Measurements from ENCODE around the gene ACP1. TPM values are rescaled to one million over a fixed set of nuclear protein-coding genes. Genes with fewer than 3 reads are reported as not detected.

Gene ACP1
- total and polyA plus RNA-seq, 4 donors = 49.8 to 130 (median 66.0) TPM

DNA sequence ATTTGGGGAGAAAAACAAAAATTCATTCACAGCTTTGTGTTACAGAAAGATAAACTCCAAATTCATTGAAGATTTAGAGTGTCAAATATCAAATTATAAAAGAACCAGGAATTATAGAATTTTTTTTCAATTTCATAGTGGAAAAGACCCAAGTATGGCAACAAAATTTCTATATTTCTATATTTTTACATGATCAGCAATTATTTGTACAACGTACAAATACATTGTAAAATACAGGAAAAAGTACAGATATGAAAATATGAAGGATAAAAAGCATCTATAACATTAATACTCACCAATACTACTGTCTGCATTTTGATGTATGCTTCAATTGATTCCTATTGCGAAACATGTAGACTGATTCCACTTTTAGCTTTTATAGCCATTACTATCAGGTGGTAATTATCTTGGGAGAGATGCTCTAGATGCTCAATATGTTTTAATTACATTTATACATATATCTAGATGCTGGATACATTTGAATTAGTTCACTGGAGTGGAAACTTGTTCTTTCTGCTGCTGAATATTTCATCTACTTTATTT is 4.9 kb upstream of the ACP1 start:
- Histone ChIP-seq H3K36me3 (ENCODE audit: control insufficient read depth in 1 of 2, insufficient read depth in 2 of 2, low read length in 1 of 2) (peaks cover 0 to 2% of the 10 kb centered on the region in 2 donors), H3K27me3 (ENCODE audit: control insufficient read depth in 1 of 2, insufficient read depth in 2 of 2, low read length in 1 of 2) (no peaks in the 10 kb centered on the region), H3K27ac (ENCODE audit: low read depth in 1 of 2, low read length in 2 of 2) (no peak overlapping the region), H3K4me1 (ENCODE audit: control insufficient read depth in 1 of 2, insufficient read depth in 2 of 2, low read length in 2 of 2) (no peaks in the 10 kb centered on the region), H3K4me3 (ENCODE audit: low read length in 2 of 2) (no peak overlapping the region), H3K9me3 (ENCODE audit: control insufficient read depth, low read length) (no peaks in the 10 kb centered on the region)
- no peak for ATAC-seq (ENCODE audit: low FRiP score)
- DNase-seq = no peak
- intact Hi-C loops (cut with DNase I) = no loop called here
- WGBS, 2 donors = 98 to 99% methylated on average over 2 of the region's 2 CpGs

DNA sequence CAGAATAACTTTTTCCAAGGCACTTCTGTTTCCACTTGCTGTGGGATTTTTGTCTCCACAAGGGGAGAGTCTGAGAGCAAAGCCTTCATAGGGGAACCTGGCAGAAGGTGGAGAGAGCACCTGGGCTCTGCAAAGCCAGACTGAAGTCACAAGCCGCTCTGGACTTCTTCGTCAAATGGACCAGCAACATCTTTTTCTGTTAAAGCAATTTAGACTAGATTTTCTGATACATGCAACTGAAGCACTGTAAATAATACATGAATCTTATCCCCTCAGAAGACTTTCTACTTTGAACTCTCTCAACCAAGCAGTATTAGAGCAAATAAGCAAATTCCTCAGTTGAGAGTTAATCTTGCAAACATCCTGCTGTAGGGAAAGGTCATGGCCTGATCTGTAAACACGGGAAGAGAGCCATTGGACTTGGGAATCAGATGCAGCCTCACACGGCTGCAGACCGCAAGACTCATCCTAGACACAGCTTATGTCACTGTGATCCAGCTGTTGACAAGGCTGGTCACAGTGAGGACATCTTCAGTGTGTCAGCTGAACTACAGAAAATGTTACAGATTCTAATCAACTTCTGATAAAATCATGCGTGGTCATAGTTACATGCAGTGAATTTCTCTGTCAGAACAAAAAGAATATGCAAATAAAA is 4.1 kb upstream of the ACP1 start:
- 71 to 92% methylated on average over 6 of the region's 6 CpGs for whole genome bisulfite sequencing, 2 donors
- Histone ChIP-seq H3K36me3 (ENCODE audit: control insufficient read depth in 1 of 2, insufficient read depth in 2 of 2, low read length in 1 of 2) (peaks cover 0 to 2% of the 10 kb centered on the region in 2 donors), H3K4me1 (ENCODE audit: control insufficient read depth in 1 of 2, insufficient read depth in 2 of 2, low read length in 2 of 2) (no peaks in the 10 kb centered on the region), H3K9me3 (ENCODE audit: control insufficient read depth, low read length) (no peaks in the 10 kb centered on the region), H3K4me3 (ENCODE audit: low read length in 2 of 2) (no peak overlapping the region), H3K27ac (ENCODE audit: low read depth in 1 of 2, low read length in 2 of 2) (no peak overlapping the region), H3K27me3 (ENCODE audit: control insufficient read depth in 1 of 2, insufficient read depth in 2 of 2, low read length in 1 of 2) (no peaks in the 10 kb centered on the region)
- DNase-seq (no peak), ATAC-seq (ENCODE audit: low FRiP score) (no peak)
- intact Hi-C loops (cut with DNase I) = no loop called here

DNA sequence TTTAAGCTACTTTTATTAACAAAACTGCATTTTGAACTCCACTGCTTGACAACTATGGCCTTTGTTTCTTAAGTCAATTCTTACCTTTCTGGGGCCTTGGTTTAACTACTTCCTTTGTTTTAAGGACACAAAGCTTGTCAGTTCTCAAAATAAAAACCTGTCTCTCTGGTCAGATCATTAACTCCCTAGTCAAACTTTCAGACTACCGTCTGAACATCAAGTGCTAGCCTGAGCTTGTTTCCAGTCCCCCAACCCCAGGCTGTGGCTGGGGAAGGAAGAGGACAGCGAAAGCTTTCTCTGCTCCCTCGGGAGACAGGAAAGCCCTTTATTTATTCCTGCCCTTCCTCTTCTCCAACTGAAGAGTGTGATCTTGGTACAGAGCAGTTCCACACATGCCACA is 2.6 kb upstream of the ACP1 start:
- Histone ChIP-seq H3K27me3 (ENCODE audit: control insufficient read depth in 1 of 2, insufficient read depth in 2 of 2, low read length in 1 of 2) (no peaks in the 10 kb centered on the region), H3K27ac (ENCODE audit: low read depth in 1 of 2, low read length in 2 of 2) (no peak overlapping the region), H3K4me1 (ENCODE audit: control insufficient read depth in 1 of 2, insufficient read depth in 2 of 2, low read length in 2 of 2) (no peaks in the 10 kb centered on the region), H3K9me3 (ENCODE audit: control insufficient read depth, low read length) (no peaks in the 10 kb centered on the region), H3K4me3 (ENCODE audit: low read length in 2 of 2) (no peak overlapping the region), H3K36me3 (ENCODE audit: control insufficient read depth in 1 of 2, insufficient read depth in 2 of 2, low read length in 1 of 2) (peaks cover 0 to 2% of the 10 kb centered on the region in 2 donors)
- DNase-seq (no peak), ATAC-seq (ENCODE audit: low FRiP score) (no peak)
- 91 to 93% methylated on average over 3 of the region's 3 CpGs for WGBS, 2 donors
- intact Hi-C loops (cut with DNase I) = no loop called here

DNA sequence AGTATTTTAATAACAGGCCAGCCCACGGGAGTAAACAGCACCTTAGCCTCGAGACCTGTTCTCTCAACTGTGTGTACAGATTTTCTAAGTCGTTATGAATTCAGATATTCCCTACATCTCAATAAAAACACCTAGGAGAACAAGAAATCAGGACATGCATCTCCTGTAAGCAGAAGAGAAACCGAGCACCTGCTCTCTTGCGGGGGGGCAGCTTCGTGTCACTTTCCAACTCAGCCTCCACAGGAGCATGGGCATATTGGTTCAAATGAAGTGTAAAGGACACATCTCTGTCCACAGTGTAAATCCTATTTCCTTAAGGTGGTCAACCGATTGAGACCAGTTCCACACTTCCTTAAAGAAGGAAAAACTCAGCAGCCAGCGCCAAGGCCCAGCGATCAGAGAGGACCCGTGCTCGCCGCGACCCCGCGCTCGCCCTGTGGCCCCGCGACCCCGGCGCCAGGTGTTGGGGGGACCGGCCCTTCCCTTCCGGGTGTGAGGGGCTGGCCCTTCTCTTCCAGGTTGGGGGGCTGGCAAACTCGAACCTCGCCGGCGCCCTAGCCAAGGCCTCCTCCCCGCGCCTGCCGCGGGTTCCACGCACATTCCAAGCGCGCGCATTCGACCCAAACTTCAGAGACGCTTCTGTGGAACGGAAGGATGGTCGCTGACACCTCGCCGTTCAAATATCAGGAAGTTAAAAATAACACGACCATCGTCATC is 1.6 kb upstream of the ACP1 start:
- Histone ChIP-seq H3K9me3 (ENCODE audit: control insufficient read depth, low read length) (no peaks in the 10 kb centered on the region), H3K36me3 (ENCODE audit: control insufficient read depth in 1 of 2, insufficient read depth in 2 of 2, low read length in 1 of 2) (peaks cover 0 to 2% of the 10 kb centered on the region in 2 donors), H3K27me3 (ENCODE audit: control insufficient read depth in 1 of 2, insufficient read depth in 2 of 2, low read length in 1 of 2) (no peaks in the 10 kb centered on the region), H3K4me1 (ENCODE audit: control insufficient read depth in 1 of 2, insufficient read depth in 2 of 2, low read length in 2 of 2) (no peaks in the 10 kb centered on the region), H3K27ac (ENCODE audit: low read depth in 1 of 2, low read length in 2 of 2) (no peak overlapping the region), H3K4me3 (ENCODE audit: low read length in 2 of 2) (peak overlapping the region in 1 of 2 donors; percentile 66)
- DNase-seq (peak in 1 of 2 donors; percentile 76), ATAC-seq (ENCODE audit: low FRiP score) (no peak)
- intact Hi-C loops (cut with DNase I) = no loop called here
- 38 to 46% methylated on average over 42 of the region's 42 CpGs for WGBS, 2 donors

DNA sequence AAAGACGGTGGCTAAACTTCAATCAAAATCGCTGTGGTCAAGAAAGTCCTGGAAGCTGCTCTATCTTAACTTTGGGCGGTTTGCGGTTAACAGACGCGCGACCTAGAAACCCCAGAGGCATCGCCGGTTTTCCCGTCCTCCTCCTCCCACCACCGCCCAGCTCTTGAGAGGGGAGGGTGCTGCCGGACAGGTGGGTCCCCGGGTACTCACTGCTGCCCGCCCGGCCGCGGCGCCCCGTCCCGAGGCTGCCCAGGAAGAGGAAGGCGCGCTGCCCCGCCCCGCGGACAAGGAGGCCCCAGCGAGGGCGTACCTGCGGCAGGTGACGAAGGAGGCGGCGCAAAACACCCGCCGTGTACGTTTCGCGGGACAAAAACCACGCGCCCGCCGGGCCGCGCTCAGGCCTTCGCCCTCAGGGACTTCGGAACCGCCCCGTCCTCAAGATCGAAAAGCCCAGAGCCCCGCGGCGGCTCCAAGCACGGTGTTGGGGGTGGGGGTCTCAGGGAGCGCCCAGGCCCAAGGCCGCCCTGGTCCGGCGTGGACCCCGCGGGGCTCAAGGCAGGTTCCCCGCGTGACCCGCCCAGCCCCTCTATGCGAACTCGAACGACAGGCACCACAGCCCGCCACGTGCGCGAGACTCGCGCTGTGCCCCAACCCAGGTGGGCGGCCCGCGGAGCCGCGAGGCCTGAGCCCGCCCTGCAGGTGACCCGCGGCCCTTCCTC is 814 bp upstream of the ACP1 start, which contains the start of gene SH3YL1:
SH3YL1 (minus strand) TSS at position 259 of the 719 bp plus-strand sequence; CDS start at position 211, 48 bp downstream.
- intact Hi-C loops (cut with DNase I) = no loop called here
- Histone ChIP-seq H3K36me3 (ENCODE audit: control insufficient read depth in 1 of 2, insufficient read depth in 2 of 2, low read length in 1 of 2) (peaks cover 0 to 2% of the 10 kb centered on the region in 2 donors), H3K4me3 (ENCODE audit: low read length in 2 of 2) (peak within 1 kb of the TSS; percentile 37 to 66), H3K27ac (ENCODE audit: low read depth in 1 of 2, low read length in 2 of 2) (no peak within 1 kb of the TSS), H3K9me3 (ENCODE audit: control insufficient read depth, low read length) (no peaks in the 10 kb centered on the region), H3K27me3 (ENCODE audit: control insufficient read depth in 1 of 2, insufficient read depth in 2 of 2, low read length in 1 of 2) (no peaks in the 10 kb centered on the region), H3K4me1 (ENCODE audit: control insufficient read depth in 1 of 2, insufficient read depth in 2 of 2, low read length in 2 of 2) (no peaks in the 10 kb centered on the region)
- DNase-seq (peak; percentile 63 to 77), ATAC-seq (ENCODE audit: low FRiP score) (peak; percentile 61)
- WGBS, 2 donors = 1% methylated on average over 62 to 77 of the region's 77 CpGs

DNA sequence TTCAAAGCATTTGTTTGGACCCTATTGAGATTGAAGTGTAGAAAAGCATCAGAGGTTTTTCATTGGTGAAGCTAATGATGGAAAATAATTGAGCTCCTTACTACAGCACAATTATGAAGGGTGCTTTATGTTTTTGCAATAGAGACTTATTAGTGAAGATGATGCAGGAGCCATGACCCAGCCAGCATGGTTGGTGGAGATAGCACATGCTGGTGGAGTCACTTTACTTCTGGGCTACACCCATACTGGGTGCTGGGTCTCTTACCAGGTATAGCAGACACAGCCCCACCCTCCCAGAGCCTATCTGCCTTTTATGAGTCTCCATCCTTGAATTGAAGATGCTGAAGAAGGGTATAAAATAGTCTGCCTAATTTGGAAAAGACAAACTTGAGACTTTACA is 3.6 kb downstream of the ACP1 start:
- H3K27me3 ChIP-seq (ENCODE audit: control insufficient read depth in 1 of 2, insufficient read depth in 2 of 2, low read length in 1 of 2) = no peaks in the 10 kb centered on the region
- H3K36me3 ChIP-seq (ENCODE audit: control insufficient read depth in 1 of 2, insufficient read depth in 2 of 2, low read length in 1 of 2) = peaks cover 2 to 3% of the 10 kb centered on the region in 2 donors
- H3K9me3 ChIP-seq (ENCODE audit: control insufficient read depth, low read length) = no peaks in the 10 kb centered on the region
- DNase-seq (no peak), ATAC-seq (ENCODE audit: low FRiP score) (no peak)
- no peak overlapping the region for H3K4me3 ChIP-seq (ENCODE audit: low read length in 2 of 2)
- intact Hi-C loops (cut with DNase I) = no loop called here
- H3K4me1 ChIP-seq (ENCODE audit: control insufficient read depth in 1 of 2, insufficient read depth in 2 of 2, low read length in 2 of 2) = no peaks in the 10 kb centered on the region
- no peak overlapping the region for H3K27ac ChIP-seq (ENCODE audit: low read depth in 1 of 2, low read length in 2 of 2)

DNA sequence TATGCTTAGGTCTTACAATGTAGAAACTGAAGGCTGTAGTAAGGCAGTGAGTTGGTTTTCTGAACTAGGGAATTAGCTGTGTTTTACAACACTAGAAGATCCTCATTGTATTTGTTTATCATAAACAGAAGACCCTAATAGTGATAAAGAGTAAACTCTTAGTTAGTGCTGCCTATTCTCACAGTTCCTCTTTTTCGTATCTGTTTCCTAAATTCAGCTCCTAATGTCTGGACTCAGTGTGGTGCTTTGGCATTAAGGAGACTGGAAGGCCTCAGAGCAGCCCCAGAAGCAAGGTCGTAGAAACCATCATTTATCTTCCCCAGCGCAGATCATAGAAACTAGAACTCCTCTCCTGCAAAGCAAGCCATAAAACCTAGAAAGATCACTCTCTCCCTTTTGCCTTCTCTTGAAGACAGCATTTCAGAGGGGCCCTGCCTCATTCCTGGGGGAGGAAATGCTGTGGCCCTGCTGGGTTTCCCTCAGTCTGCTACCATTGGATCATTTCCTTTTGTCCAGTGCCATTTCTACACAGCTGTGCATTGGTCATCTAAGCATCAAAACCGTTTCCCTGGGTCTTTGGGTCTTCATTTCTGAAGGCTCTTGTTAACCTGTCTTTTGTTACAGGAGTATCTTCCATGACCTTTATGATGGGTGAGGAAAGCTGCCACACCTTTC is 4.7 kb downstream of the ACP1 start:
- intact Hi-C loops (cut with DNase I) = no loop called here
- 70 to 71% methylated on average over 4 of the region's 4 CpGs for WGBS, 2 donors
- H3K27me3 ChIP-seq (ENCODE audit: control insufficient read depth in 1 of 2, insufficient read depth in 2 of 2, low read length in 1 of 2) = no peaks in the 10 kb centered on the region
- H3K4me1 ChIP-seq (ENCODE audit: control insufficient read depth in 1 of 2, insufficient read depth in 2 of 2, low read length in 2 of 2) = no peaks in the 10 kb centered on the region
- H3K9me3 ChIP-seq (ENCODE audit: control insufficient read depth, low read length) = no peaks in the 10 kb centered on the region
- H3K36me3 ChIP-seq (ENCODE audit: control insufficient read depth in 1 of 2, insufficient read depth in 2 of 2, low read length in 1 of 2) = peaks cover 2 to 3% of the 10 kb centered on the region in 2 donors
- no peak overlapping the region for H3K27ac ChIP-seq (ENCODE audit: low read depth in 1 of 2, low read length in 2 of 2)
- DNase-seq = no peak
- ATAC-seq (ENCODE audit: low FRiP score) = no peak
- H3K4me3 ChIP-seq (ENCODE audit: low read length in 2 of 2) = no peak overlapping the region

DNA sequence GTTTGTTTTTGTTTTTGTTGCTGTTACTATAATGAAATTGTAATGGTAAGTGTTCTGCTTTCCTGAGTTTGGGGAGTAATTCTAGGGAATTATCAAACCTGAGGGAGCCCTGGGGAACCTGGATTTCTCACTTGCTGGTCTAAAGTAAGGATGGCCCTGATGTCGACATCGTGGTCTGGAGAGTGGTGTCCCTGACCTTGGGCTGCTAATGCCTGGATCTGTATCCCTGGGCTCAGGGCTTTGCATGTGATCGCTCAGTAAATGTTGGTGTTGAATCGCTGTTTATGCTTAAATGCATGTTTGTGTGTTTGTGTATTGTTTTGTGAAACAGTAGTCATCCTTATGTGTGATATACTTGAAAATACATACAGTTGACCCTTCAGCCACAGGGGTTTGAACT is 6.1 kb downstream of the ACP1 start:
- H3K4me1 ChIP-seq (ENCODE audit: control insufficient read depth in 1 of 2, insufficient read depth in 2 of 2, low read length in 2 of 2) = no peaks in the 10 kb centered on the region
- no peak overlapping the region for H3K4me3 ChIP-seq (ENCODE audit: low read length in 2 of 2)
- intact Hi-C loops (cut with DNase I) = no loop called here
- no peak for ATAC-seq (ENCODE audit: low FRiP score)
- 97 to 98% methylated on average over 4 of the region's 4 CpGs for WGBS, 2 donors
- H3K9me3 ChIP-seq (ENCODE audit: control insufficient read depth, low read length) = no peaks in the 10 kb centered on the region
- no peak overlapping the region for H3K27ac ChIP-seq (ENCODE audit: low read depth in 1 of 2, low read length in 2 of 2)
- no peaks in the 10 kb centered on the region for H3K27me3 ChIP-seq (ENCODE audit: control insufficient read depth in 1 of 2, insufficient read depth in 2 of 2, low read length in 1 of 2)
- H3K36me3 ChIP-seq (ENCODE audit: control insufficient read depth in 1 of 2, insufficient read depth in 2 of 2, low read length in 1 of 2) = peaks cover 2 to 3% of the 10 kb centered on the region in 2 donors
- DNase-seq = no peak
